T47D (cell line): ENCODE data around the gene PRPF6.

Experiments
- DNase-seq, 2 experiments: peaks; one replicate each; pipeline versions ENCODE4 v3.0.0 to v3.0.0-alpha.2; 2011 to 2012; ENCODE audit warnings: low read depth in 1 of 2, low spot score in 1 of 2
- JUND ChIP-seq: IDR thresholded peaks from 2 replicates; pipeline ENCODE4 v1.6.1; 2012; ENCODE audit warnings: low read depth
- in situ Hi-C: cut with HindIII; loops from 2 replicates; pipeline ENCODE4 v1.10.0; 2016; ENCODE audit warnings: low sequenced_read_pairs, low pct_unique_long_range_greater_than_20kb

PRPF6 gene

GRCh38 chr20:64071341-64072332 lies 90.7 kb downstream of the PRPF6 start:
- DNase-seq, result no peak
- no peak for TF ChIP-seq JUND
- in situ Hi-C loops, result no loop called here

GRCh38 chr20:64072498-64073063 lies 91.6 kb downstream of the PRPF6 start:
- TF ChIP-seq JUND, result no peak
- DNase-seq, result no peak
- in situ Hi-C loops, result no loop called here

GRCh38 chr20:64073476-64074183 lies 92.7 kb downstream of the PRPF6 start:
- in situ Hi-C loops, result no loop called here
- no peak for TF ChIP-seq JUND
- DNase-seq, result no peak

- in situ Hi-C loops, result no loop called here
- no peak for DNase-seq
- TF ChIP-seq JUND, result no peak
These were observed 93.4 kb downstream of the PRPF6 start for GRCh38 chr20:64074184-64074789.

GRCh38 chr20:64074963-64075362 lies 94.0 kb downstream of the PRPF6 start:
- no peak for DNase-seq
- no peak for TF ChIP-seq JUND
- in situ Hi-C loops, result no loop called here

- in situ Hi-C loops, result no loop called here
- no peak for TF ChIP-seq JUND
- no peak for DNase-seq
These were observed 94.6 kb downstream of the PRPF6 start for GRCh38 chr20:64075556-64075955.

- in situ Hi-C loops, result no loop called here
- no peak for TF ChIP-seq JUND
These were observed 95.4 kb downstream of the PRPF6 start for GRCh38 chr20:64076061-64076997.

GRCh38 chr20:64077094-64077493 lies 96.2 kb downstream of the PRPF6 start:
- DNase-seq, result no peak

More at GRCh38 chr20:64076061-64076997, 95.4 kb downstream of the PRPF6 start:
- DNase-seq, result no peak

GRCh38 chr20:64077541-64077875 lies 96.6 kb downstream of the PRPF6 start:
- DNase-seq, result no peak
- in situ Hi-C loops, result no loop called here
- no peak for TF ChIP-seq JUND

More at GRCh38 chr20:64077094-64077493, 96.2 kb downstream of the PRPF6 start:
- in situ Hi-C loops, result no loop called here
- TF ChIP-seq JUND, result no peak

GRCh38 chr20:64077876-64078551 lies 97.1 kb downstream of the PRPF6 start:
- no peak for TF ChIP-seq JUND
- DNase-seq, result no peak
- in situ Hi-C loops, result no loop called here

- in situ Hi-C loops, result no loop called here
- TF ChIP-seq JUND, result no peak
- no peak for DNase-seq
These were observed 98.0 kb downstream of the PRPF6 start for GRCh38 chr20:64078934-64079272.
